Measurements from ENCODE around the gene ARFGAP2.

The ARFGAP2 gene

GRCh38 chr11:47165253-47165840 is 11.3 kb downstream of the ARFGAP2 start:
- no peak for TF ChIP-seq CTCF (IDR thresholded peaks at IDR 0.05; ENCODE audit: low read depth, low read length)
- H3K4me3 ChIP-seq (ENCODE audit: low read depth, low read length), result no peak overlapping the region

- no peak overlapping the region for H3K4me3 ChIP-seq (ENCODE audit: low read depth, low read length)
- no peak for TF ChIP-seq CTCF (IDR thresholded peaks at IDR 0.05; ENCODE audit: low read depth, low read length)
These were observed 12.4 kb downstream of the ARFGAP2 start for GRCh38 chr11:47164321-47164720.

GRCh38 chr11:47163898-47164297 is 12.8 kb downstream of the ARFGAP2 start:
- TF ChIP-seq CTCF (IDR thresholded peaks at IDR 0.05; ENCODE audit: low read depth, low read length), result no peak
- H3K4me3 ChIP-seq (ENCODE audit: low read depth, low read length), result no peak overlapping the region

- no peak overlapping the region for H3K4me3 ChIP-seq (ENCODE audit: low read depth, low read length)
- TF ChIP-seq CTCF (IDR thresholded peaks at IDR 0.05; ENCODE audit: low read depth, low read length), result no peak
These were observed 13.5 kb downstream of the ARFGAP2 start for GRCh38 chr11:47163193-47163592.

GRCh38 chr11:47162426-47162825 is 14.3 kb downstream of the ARFGAP2 start:
- H3K4me3 ChIP-seq (ENCODE audit: low read depth, low read length), result no peak overlapping the region
- TF ChIP-seq CTCF (IDR thresholded peaks at IDR 0.05; ENCODE audit: low read depth, low read length), result no peak

GRCh38 chr11:47161890-47162289 is 14.8 kb downstream of the ARFGAP2 start:
- no peak overlapping the region for H3K4me3 ChIP-seq (ENCODE audit: low read depth, low read length)
- TF ChIP-seq CTCF (IDR thresholded peaks at IDR 0.05; ENCODE audit: low read depth, low read length), result no peak

GRCh38 chr11:47161134-47161854 is 15.4 kb downstream of the ARFGAP2 start:
- peak; percentile 85 for TF ChIP-seq CTCF (IDR thresholded peaks at IDR 0.05; ENCODE audit: low read depth, low read length)
- H3K4me3 ChIP-seq (ENCODE audit: low read depth, low read length), result no peak overlapping the region
